Prostate gland (tissue), 2 donors: Measurements from ENCODE around the gene APBB1IP.

ENCODE experiments used
- CTCF ChIP-seq, 4 experiments: fragments of 200-600 bp in 2 of 4; fragments of 450-650 bp in 2 of 4; sonication (generic) in 2 of 4; IDR thresholded peaks; 1 replicate in 3 of 4; 2 replicates in 1 of 4; pipeline ENCODE4 v1.5.1; 2016 to 2019; ENCODE audit warnings: antibody characterized with exemption in 4 of 4, mild to moderate bottlenecking in 2 of 4, moderate library complexity in 2 of 4
- POLR2A ChIP-seq: fragments of 450-650 bp; IDR thresholded peaks from one replicate; pipeline ENCODE4 v1.6.1; 2016; ENCODE audit warnings: antibody characterized with exemption, mild to moderate bottlenecking
- POLR2AphosphoS5 ChIP-seq: sonication (generic); formaldehyde crosslinking; IDR thresholded peaks from one replicate; pipeline ENCODE4 v1.6.1; 2017; ENCODE audit warnings: antibody characterized with exemption

DNA sequence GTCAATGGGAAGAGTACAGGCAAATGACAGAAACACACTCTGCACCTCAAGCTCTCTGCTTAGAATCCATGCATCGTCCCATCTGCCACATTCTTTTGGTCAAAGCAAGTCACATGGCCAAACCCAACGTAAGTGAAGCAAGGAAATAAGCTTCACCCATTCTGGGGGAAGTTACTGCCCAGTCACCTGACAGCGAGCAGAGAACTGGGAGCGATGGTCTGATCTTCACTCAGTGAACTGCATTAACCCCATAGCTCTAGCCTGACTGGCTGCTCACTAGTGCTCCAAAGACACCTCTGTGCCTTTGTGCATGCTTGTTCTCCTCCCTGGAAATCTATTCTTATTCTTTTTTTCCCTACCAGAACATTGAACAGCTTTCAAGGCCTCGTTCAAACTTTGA, 89.9 kb downstream of the APBB1IP start:
- TF ChIP-seq CTCF (IDR thresholded peaks at IDR 0.05) (no peak), POLR2A (no peak), POLR2AphosphoS5 (no peak)
